B cell (primary cell): Measurements from ENCODE around the gene NATD1.

ENCODE experiments used
- EZH2 ChIP-seq: IDR thresholded peaks from 2 replicates; pipeline ENCODE4 v1.6.1; 2012; ENCODE audit warnings: borderline replicate concordance, low read depth, mild to moderate bottlenecking, moderate library complexity, low read length; ENCODE audit not compliant: insufficient read depth, poor library complexity, severe bottlenecking
- TF ChIP-seq, protein P1 (sequence below): fragments of 200-600 bp; IDR thresholded peaks from one replicate; pipeline ENCODE4 v1.8.0; 2022; ENCODE audit warnings: antibody characterized with exemption, mild to moderate bottlenecking

DNA sequence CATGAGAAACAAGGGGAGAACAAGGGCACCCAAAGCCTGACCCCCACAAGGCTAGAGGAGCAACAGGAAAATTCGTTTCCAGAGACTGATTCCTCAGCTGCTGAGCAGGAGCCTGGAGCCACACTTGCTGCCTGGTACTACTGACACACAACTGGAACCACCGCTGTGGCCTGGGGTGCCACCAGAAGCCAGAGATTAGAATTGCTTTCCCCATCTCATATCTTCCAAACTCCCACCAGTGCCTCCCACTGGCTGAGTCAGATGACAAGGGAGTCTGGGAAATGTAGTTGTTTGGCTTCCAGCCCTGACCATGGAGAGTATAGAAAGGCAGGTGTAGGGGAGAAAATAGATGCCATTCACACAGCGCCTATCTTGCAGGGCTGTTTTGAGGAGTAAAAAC is 35.1 kb downstream of the NATD1 start:
- TF ChIP-seq, protein P1, sequence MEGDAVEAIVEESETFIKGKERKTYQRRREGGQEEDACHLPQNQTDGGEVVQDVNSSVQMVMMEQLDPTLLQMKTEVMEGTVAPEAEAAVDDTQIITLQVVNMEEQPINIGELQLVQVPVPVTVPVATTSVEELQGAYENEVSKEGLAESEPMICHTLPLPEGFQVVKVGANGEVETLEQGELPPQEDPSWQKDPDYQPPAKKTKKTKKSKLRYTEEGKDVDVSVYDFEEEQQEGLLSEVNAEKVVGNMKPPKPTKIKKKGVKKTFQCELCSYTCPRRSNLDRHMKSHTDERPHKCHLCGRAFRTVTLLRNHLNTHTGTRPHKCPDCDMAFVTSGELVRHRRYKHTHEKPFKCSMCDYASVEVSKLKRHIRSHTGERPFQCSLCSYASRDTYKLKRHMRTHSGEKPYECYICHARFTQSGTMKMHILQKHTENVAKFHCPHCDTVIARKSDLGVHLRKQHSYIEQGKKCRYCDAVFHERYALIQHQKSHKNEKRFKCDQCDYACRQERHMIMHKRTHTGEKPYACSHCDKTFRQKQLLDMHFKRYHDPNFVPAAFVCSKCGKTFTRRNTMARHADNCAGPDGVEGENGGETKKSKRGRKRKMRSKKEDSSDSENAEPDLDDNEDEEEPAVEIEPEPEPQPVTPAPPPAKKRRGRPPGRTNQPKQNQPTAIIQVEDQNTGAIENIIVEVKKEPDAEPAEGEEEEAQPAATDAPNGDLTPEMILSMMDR = no peak
- TF ChIP-seq EZH2 = no peak
